ENCODE results near the gene AKAP7.

- TF ChIP-seq, protein P1, sequence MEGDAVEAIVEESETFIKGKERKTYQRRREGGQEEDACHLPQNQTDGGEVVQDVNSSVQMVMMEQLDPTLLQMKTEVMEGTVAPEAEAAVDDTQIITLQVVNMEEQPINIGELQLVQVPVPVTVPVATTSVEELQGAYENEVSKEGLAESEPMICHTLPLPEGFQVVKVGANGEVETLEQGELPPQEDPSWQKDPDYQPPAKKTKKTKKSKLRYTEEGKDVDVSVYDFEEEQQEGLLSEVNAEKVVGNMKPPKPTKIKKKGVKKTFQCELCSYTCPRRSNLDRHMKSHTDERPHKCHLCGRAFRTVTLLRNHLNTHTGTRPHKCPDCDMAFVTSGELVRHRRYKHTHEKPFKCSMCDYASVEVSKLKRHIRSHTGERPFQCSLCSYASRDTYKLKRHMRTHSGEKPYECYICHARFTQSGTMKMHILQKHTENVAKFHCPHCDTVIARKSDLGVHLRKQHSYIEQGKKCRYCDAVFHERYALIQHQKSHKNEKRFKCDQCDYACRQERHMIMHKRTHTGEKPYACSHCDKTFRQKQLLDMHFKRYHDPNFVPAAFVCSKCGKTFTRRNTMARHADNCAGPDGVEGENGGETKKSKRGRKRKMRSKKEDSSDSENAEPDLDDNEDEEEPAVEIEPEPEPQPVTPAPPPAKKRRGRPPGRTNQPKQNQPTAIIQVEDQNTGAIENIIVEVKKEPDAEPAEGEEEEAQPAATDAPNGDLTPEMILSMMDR (IDR thresholded peaks at IDR 0.05): no peak
- no peak for TF ChIP-seq ZFX (IDR thresholded peaks at IDR 0.05; ENCODE audit: borderline replicate concordance)
Observed at GRCh38 chr6:131210469-131210868, 75.2 kb downstream of the AKAP7 start.

Measured in 22Rv1 (cell line).